Panc1 (cell line): ENCODE results near the gene PPM1H. TPM values are rescaled to one million over a fixed set of nuclear protein-coding genes. Genes with fewer than 3 reads are reported as not detected.

Source experiments
- ATAC-seq: fragments of 200-7000 bp; cut with Tn5 transposase; 2 replicates; pipeline ENCODE4 v1.9.1; 2020; ENCODE audit warnings: mild to moderate bottlenecking, moderate library complexity
- BruUV-seq: library from RNA; stranded (reverse); fragments of 400-500 nt; replicated peaks from 2 replicates; lab custom pipeline; 2021; lab: Mats Ljungman, UMichigan
- CTCF ChIA-PET: fragments of 300-600 bp; sonication (Branson Sonifier 250); formaldehyde crosslinking; loops from one replicate; lab custom pipeline; 2022; ENCODE audit warnings: antibody characterized with exemption; lab: Charles Lee
- POLR2A ChIA-PET: fragments of 300-600 bp; sonication (Branson Sonifier 250); formaldehyde crosslinking; loops from one replicate; lab custom pipeline; 2022; ENCODE audit warnings: antibody characterized with exemption; lab: Charles Lee
- DNase-seq: peaks from one replicate; pipeline ENCODE4 v3.0.0-alpha.2; 2010; ENCODE audit warnings: low read depth, low spot score
- H3K27ac ChIP-seq: 2 replicates; pipeline ENCODE4 v1.5.1; 2011; ENCODE audit warnings: mild to moderate bottlenecking, low read length, inconsistent platforms
- H3K27me3 ChIP-seq: fragments of 200-500 bp; sonication (Bioruptor generic); 2 replicates; pipeline ENCODE4 v1.6.0; 2014; ENCODE audit warnings: low read length, inconsistent platforms; ENCODE audit not compliant: control insufficient read depth, insufficient read depth
- H3K36me3 ChIP-seq: fragments of 200-500 bp; sonication (Bioruptor generic); 2 replicates; pipeline ENCODE4 v1.5.1; 2014; ENCODE audit warnings: inconsistent platforms, mild to moderate bottlenecking, low read length, moderate library complexity; ENCODE audit not compliant: control insufficient read depth, insufficient read depth
- H3K4me1 ChIP-seq: 2 replicates; pipeline ENCODE4 v1.5.1; 2011; ENCODE audit warnings: inconsistent platforms, mild to moderate bottlenecking, low read length, moderate library complexity; ENCODE audit not compliant: control insufficient read depth, insufficient read depth
- H3K4me3 ChIP-seq, 2 experiments: 2 replicates each; pipeline ENCODE4 v1.5.1; 2011 to 2012; ENCODE audit warnings: low read depth in 2 of 2, low read length in 2 of 2, mild to moderate bottlenecking in 2 of 2, inconsistent platforms in 1 of 2, moderate library complexity in 1 of 2
- H3K9me3 ChIP-seq: fragments of 200-500 bp; sonication (Bioruptor generic); 2 replicates; pipeline ENCODE4 v1.5.1; 2014; ENCODE audit warnings: low read depth, mild to moderate bottlenecking, inconsistent platforms, low read length, moderate library complexity; ENCODE audit not compliant: control insufficient read depth, insufficient read depth
- POLR2AphosphoS5 ChIP-seq: IDR thresholded peaks from 2 replicates; pipeline ENCODE4 v1.6.1; 2012; ENCODE audit warnings: mild to moderate bottlenecking, low read depth, low read length, moderate library complexity
- SIN3A ChIP-seq: IDR thresholded peaks from 2 replicates; pipeline ENCODE4 v1.6.1; 2012; ENCODE audit warnings: low read depth, mild to moderate bottlenecking, low read length, moderate library complexity, borderline replicate concordance; ENCODE audit not compliant: insufficient read depth
- TCF7L2 ChIP-seq: IDR thresholded peaks from 2 replicates; pipeline ENCODE4 v1.6.1; 2011; ENCODE audit warnings: mild to moderate bottlenecking, low read depth, low read length, inconsistent platforms
- in situ Hi-C: cut with HindIII; loops from 2 replicates; pipeline ENCODE4 v1.10.0; 2016; ENCODE audit warnings: low sequenced_read_pairs, low pct_unique_long_range_greater_than_20kb
- intact Hi-C: fragments of 100-400 bp; cut with micrococcal nuclease; formaldehyde crosslinking; loops from one replicate; pipeline ENCODE4 v1.10.0; 2022; ENCODE audit not compliant: unreplicated experiment
- total RNA-seq: library from RNA; stranded (reverse); gene quantifications from one replicate; pipeline ENCODE4 v1.2.1, GENCODE V29; 2021; ENCODE audit not compliant: unreplicated experiment
- TF ChIP-seq, protein P1 (sequence below), 2 experiments: IDR thresholded peaks; 2 replicates each; pipeline ENCODE4 v1.6.1; 2011 to 2012; ENCODE audit warnings: low read depth in 2 of 2, control low read depth in 1 of 2, low read length in 1 of 2, mild to moderate bottlenecking in 1 of 2, moderate library complexity in 1 of 2; ENCODE audit not compliant: insufficient read depth in 1 of 2
- TF ChIP-seq, protein P2 (sequence below): fragments of 450-650 bp; IDR thresholded peaks from 2 replicates; pipeline ENCODE4 v1.5.1; 2017; ENCODE audit warnings: mild to moderate bottlenecking

The PPM1H gene
- total RNA-seq, 1 experiment from 2014 or later = 22.9 TPM

DNA sequence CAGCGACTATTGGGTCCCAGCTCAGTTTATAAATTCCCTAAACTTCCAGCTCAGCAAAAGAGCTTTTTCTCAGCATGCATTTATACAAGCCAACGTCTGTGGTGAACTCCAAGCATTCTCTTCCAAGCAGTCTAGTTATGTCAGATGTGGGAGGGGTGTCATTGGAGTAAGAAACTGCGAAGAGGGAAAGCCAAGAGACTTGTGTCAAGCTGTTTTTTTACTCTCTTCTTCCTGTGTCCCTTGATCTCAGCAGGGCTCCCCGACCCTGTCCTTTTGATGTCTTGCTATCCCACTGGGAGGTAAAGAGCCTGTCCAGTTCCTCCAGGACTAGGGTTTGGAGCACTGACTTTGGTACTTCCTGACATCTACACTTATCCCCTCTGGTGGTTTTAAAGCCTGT lies 69.0 kb downstream of the PPM1H start:
- H3K9me3 ChIP-seq = no peaks in the 10 kb centered on the region
- POLR2A ChIA-PET = no interaction called here
- CTCF ChIA-PET = no interaction called here
- intact Hi-C loops (no loop called here), in situ Hi-C loops (no loop called here)
- no peaks in the 10 kb centered on the region for H3K27me3 ChIP-seq
- no peak for DNase-seq
- no peak overlapping the region for H3K4me3 ChIP-seq
- peaks cover 33% of the 10 kb centered on the region for H3K4me1 ChIP-seq
- no peak for TF ChIP-seq POLR2AphosphoS5
- TF ChIP-seq SIN3A = no peak
- TF ChIP-seq TCF7L2 = peak; percentile 67
- TF ChIP-seq, protein P1, sequence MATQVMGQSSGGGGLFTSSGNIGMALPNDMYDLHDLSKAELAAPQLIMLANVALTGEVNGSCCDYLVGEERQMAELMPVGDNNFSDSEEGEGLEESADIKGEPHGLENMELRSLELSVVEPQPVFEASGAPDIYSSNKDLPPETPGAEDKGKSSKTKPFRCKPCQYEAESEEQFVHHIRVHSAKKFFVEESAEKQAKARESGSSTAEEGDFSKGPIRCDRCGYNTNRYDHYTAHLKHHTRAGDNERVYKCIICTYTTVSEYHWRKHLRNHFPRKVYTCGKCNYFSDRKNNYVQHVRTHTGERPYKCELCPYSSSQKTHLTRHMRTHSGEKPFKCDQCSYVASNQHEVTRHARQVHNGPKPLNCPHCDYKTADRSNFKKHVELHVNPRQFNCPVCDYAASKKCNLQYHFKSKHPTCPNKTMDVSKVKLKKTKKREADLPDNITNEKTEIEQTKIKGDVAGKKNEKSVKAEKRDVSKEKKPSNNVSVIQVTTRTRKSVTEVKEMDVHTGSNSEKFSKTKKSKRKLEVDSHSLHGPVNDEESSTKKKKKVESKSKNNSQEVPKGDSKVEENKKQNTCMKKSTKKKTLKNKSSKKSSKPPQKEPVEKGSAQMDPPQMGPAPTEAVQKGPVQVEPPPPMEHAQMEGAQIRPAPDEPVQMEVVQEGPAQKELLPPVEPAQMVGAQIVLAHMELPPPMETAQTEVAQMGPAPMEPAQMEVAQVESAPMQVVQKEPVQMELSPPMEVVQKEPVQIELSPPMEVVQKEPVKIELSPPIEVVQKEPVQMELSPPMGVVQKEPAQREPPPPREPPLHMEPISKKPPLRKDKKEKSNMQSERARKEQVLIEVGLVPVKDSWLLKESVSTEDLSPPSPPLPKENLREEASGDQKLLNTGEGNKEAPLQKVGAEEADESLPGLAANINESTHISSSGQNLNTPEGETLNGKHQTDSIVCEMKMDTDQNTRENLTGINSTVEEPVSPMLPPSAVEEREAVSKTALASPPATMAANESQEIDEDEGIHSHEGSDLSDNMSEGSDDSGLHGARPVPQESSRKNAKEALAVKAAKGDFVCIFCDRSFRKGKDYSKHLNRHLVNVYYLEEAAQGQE (IDR thresholded peaks at IDR 0.05; ENCODE audit: insufficient read depth in 1 of 2, low read depth in 2 of 2, low read length in 1 of 2) = no peak
- TF ChIP-seq, protein P2, sequence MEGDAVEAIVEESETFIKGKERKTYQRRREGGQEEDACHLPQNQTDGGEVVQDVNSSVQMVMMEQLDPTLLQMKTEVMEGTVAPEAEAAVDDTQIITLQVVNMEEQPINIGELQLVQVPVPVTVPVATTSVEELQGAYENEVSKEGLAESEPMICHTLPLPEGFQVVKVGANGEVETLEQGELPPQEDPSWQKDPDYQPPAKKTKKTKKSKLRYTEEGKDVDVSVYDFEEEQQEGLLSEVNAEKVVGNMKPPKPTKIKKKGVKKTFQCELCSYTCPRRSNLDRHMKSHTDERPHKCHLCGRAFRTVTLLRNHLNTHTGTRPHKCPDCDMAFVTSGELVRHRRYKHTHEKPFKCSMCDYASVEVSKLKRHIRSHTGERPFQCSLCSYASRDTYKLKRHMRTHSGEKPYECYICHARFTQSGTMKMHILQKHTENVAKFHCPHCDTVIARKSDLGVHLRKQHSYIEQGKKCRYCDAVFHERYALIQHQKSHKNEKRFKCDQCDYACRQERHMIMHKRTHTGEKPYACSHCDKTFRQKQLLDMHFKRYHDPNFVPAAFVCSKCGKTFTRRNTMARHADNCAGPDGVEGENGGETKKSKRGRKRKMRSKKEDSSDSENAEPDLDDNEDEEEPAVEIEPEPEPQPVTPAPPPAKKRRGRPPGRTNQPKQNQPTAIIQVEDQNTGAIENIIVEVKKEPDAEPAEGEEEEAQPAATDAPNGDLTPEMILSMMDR = no peak
- no peaks in the 10 kb centered on the region for H3K36me3 ChIP-seq
- BruUV-seq = no TSS peak
- peak overlapping the region; percentile 48 for H3K27ac ChIP-seq
- ATAC-seq = no peak

DNA sequence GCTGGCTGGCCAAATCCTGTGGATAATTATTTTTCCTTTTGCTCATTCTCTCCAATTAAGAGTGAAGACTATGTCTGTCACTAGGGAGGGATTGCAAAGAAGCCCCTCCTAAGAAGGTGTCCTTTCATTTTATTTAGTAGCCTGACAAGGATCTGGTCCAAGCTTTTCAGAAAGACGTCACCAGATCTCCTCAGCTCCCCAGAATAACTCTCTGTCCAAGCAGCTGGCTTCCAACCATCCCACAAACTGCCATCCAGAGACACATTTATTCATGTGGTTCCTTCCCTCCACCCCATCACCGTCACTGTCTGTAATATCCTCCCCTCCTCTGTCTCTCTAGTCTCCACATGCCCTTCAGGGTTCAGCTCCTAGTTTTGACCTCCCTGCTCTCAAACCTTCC lies 69.9 kb downstream of the PPM1H start:
- Histone ChIP-seq H3K27me3 (no peaks in the 10 kb centered on the region), H3K4me1 (peaks cover 33% of the 10 kb centered on the region), H3K9me3 (no peaks in the 10 kb centered on the region), H3K4me3 (no peak overlapping the region), H3K27ac (no peak overlapping the region), H3K36me3 (no peaks in the 10 kb centered on the region)
- intact Hi-C loops = no loop called here
- TF ChIP-seq, protein P1 (IDR thresholded peaks at IDR 0.05; ENCODE audit: insufficient read depth in 1 of 2, low read depth in 2 of 2, low read length in 1 of 2) = no peak
- TF ChIP-seq TCF7L2 (no peak), SIN3A (no peak), POLR2AphosphoS5 (no peak)
- TF ChIP-seq, protein P2 = no peak
- ATAC-seq (no peak), DNase-seq (no peak)
- no TSS peak for BruUV-seq
- POLR2A ChIA-PET = no interaction called here
- in situ Hi-C loops = no loop called here
- CTCF ChIA-PET = no interaction called here
